CD14-positive monocyte (primary cell): ENCODE measurements around the gene IPPK. TPM values are rescaled to one million over a fixed set of nuclear protein-coding genes. Genes with fewer than 3 reads are reported as not detected.
A peak's percentile ranks its signal among the peaks of the same experiment; 100 is the strongest.

Experiments used
- DNase-seq, 3 donors: peaks; one replicate each; pipeline ENCODE4 v3.0.0-alpha.2; 2011 to 2022
- H2AFZ ChIP-seq: 2 replicates; pipeline ENCODE4 v1.6.0; 2012; ENCODE audit warnings: mild to moderate bottlenecking, low read depth, low read length, inconsistent platforms; ENCODE audit not compliant: insufficient read depth, poor library complexity, severe bottlenecking
- H3K27ac ChIP-seq, 2 donors: 1 replicate in 1 of 2; 2 replicates in 1 of 2; pipeline ENCODE4 v1.5.1; 2012 to 2013; ENCODE audit warnings: low read length in 2 of 2, control low read depth in 1 of 2, inconsistent platforms in 1 of 2, low read depth in 1 of 2, mild to moderate bottlenecking in 1 of 2
- H3K27me3 ChIP-seq, 2 donors: one replicate each; pipeline versions ENCODE4 v1.6.0 to v1.6.1; 2011 to 2013; ENCODE audit warnings: low read length in 2 of 2; ENCODE audit not compliant: control insufficient read depth in 2 of 2, insufficient read depth in 2 of 2
- H3K36me3 ChIP-seq, 2 donors: replicated peaks in 1 of 2; 1 replicate in 1 of 2; 2 replicates in 1 of 2; pipeline versions ENCODE4 v1.5.1 to v1.6.1; 2012 to 2013; ENCODE audit warnings: low read length in 2 of 2, control low read depth in 1 of 2, inconsistent platforms in 1 of 2, mild to moderate bottlenecking in 1 of 2; ENCODE audit not compliant: insufficient read depth in 2 of 2, control insufficient read depth in 1 of 2
- H3K4me1 ChIP-seq, 2 donors: 1 replicate in 1 of 2; 2 replicates in 1 of 2; pipeline versions ENCODE4 v1.5.1 to v1.6.1; 2012 to 2013; ENCODE audit warnings: low read length in 2 of 2, control low read depth in 1 of 2, inconsistent platforms in 1 of 2, mild to moderate bottlenecking in 1 of 2, moderate library complexity in 1 of 2; ENCODE audit not compliant: insufficient read depth in 2 of 2, control insufficient read depth in 1 of 2
- H3K4me2 ChIP-seq: replicated peaks from 2 replicates; pipeline ENCODE3; 2012; ENCODE audit warnings: low read length, moderate library complexity, mild to moderate bottlenecking; ENCODE audit not compliant: poor library complexity, severe bottlenecking; ENCODE audit errors: extremely low read depth
- H3K4me3 ChIP-seq, 3 experiments: fragments of 200-600 bp in 1 of 3; sonication (generic) in 1 of 3; replicated peaks in 1 of 3; 1 replicate in 2 of 3; 2 replicates in 1 of 3; pipeline ENCODE4 v1.5.1; 2011 to 2013; ENCODE audit warnings: low read length in 3 of 3, mild to moderate bottlenecking in 3 of 3, control low read depth in 2 of 3, low read depth in 2 of 3, inconsistent platforms in 1 of 3, moderate library complexity in 1 of 3
- H3K79me2 ChIP-seq: 2 replicates; pipeline ENCODE4 v1.6.0; 2012; ENCODE audit warnings: mild to moderate bottlenecking, control low read depth, inconsistent platforms, low read length, moderate library complexity; ENCODE audit not compliant: insufficient read depth
- H3K9ac ChIP-seq: 2 replicates; pipeline ENCODE4 v1.6.0; 2017; ENCODE audit warnings: low read length, mild to moderate bottlenecking; ENCODE audit not compliant: insufficient read depth, poor library complexity, severe bottlenecking
- H3K9me3 ChIP-seq, 2 donors: replicated peaks in 1 of 2; 1 replicate in 1 of 2; 2 replicates in 1 of 2; pipeline versions ENCODE4 v1.5.1 to v1.6.1; 2012 to 2013; ENCODE audit warnings: low read length in 2 of 2, control low read depth in 1 of 2; ENCODE audit not compliant: control insufficient read depth in 1 of 2, insufficient read depth in 1 of 2
- H4K20me1 ChIP-seq: 2 replicates; pipeline ENCODE4 v1.6.0; 2012; ENCODE audit warnings: mild to moderate bottlenecking, low read length, control low read depth, moderate library complexity; ENCODE audit not compliant: insufficient read depth
- H3K27ac Mint-ChIP-seq, 7 donors: one replicate each; pipeline ENCODE4 v1.8.0; 2020; ENCODE audit warnings: mild to moderate bottlenecking in 7 of 7, mixed read lengths in 7 of 7, moderate library complexity in 6 of 7, inconsistent platforms in 2 of 7
- H3K27me3 Mint-ChIP-seq, 3 donors: one replicate each; pipeline ENCODE4 v1.8.0; 2021 to 2022; ENCODE audit warnings: low read depth in 3 of 3, mild to moderate bottlenecking in 3 of 3, mixed read lengths in 3 of 3, moderate library complexity in 3 of 3, inconsistent platforms in 1 of 3
- H3K36me3 Mint-ChIP-seq, 2 donors: one replicate each; pipeline ENCODE4 v1.8.0; 2020; ENCODE audit warnings: mixed read lengths in 2 of 2, inconsistent platforms in 1 of 2, mild to moderate bottlenecking in 1 of 2
- H3K4me1 Mint-ChIP-seq: one replicate; pipeline ENCODE4 v1.8.0; 2020; ENCODE audit warnings: mild to moderate bottlenecking, mixed read lengths
- H3K4me3 Mint-ChIP-seq, 2 donors: one replicate each; pipeline ENCODE4 v1.8.0; 2020; ENCODE audit warnings: mild to moderate bottlenecking in 2 of 2, mixed read lengths in 2 of 2, moderate library complexity in 1 of 2
- H3K9me3 Mint-ChIP-seq, 7 donors: one replicate each; pipeline ENCODE4 v1.8.0; 2020 to 2022; ENCODE audit warnings: mixed read lengths in 7 of 7, mild to moderate bottlenecking in 6 of 7, moderate library complexity in 6 of 7, inconsistent platforms in 2 of 7
- CTCF ChIP-seq: fragments of 200-600 bp; IDR thresholded peaks from one replicate; pipeline ENCODE4 v1.8.0; 2022; ENCODE audit warnings: antibody characterized with exemption, mild to moderate bottlenecking
- WGBS: methylation state at CpG from one replicate; pipeline ENCODE4 v1.1.5; 2013; ENCODE audit warnings: missing lambda C conversion rate; ENCODE audit not compliant: insufficient coverage; 5-methylcytosine and 5-hydroxymethylcytosine counted together
- intact Hi-C, 2 donors: fragments of 100-400 bp; cut with micrococcal nuclease; formaldehyde crosslinking; loops; one replicate each; pipeline versions ENCODE4 v1.15.0 to v1.15.1; 2023
- polyA plus RNA-seq, 3 donors: library from polyadenylated mRNA; depleted of rRNA in 1 of 3; unstranded in 2 of 3; stranded (reverse) in 1 of 3; fragments of 300-500 nt in 2 of 3; fragments of >200 nt in 1 of 3; fragmentation: Illumina TruSeq in 2 of 3; gene quantifications; 1 replicate in 2 of 3; 2 replicates in 1 of 3; pipeline ENCODE4 v1.2.3, GENCODE V29; 2012 to 2021

IPPK gene
- polyA plus RNA-seq, 3 donors, result 1.9 to 11.6 (median 3.2) TPM

DNA sequence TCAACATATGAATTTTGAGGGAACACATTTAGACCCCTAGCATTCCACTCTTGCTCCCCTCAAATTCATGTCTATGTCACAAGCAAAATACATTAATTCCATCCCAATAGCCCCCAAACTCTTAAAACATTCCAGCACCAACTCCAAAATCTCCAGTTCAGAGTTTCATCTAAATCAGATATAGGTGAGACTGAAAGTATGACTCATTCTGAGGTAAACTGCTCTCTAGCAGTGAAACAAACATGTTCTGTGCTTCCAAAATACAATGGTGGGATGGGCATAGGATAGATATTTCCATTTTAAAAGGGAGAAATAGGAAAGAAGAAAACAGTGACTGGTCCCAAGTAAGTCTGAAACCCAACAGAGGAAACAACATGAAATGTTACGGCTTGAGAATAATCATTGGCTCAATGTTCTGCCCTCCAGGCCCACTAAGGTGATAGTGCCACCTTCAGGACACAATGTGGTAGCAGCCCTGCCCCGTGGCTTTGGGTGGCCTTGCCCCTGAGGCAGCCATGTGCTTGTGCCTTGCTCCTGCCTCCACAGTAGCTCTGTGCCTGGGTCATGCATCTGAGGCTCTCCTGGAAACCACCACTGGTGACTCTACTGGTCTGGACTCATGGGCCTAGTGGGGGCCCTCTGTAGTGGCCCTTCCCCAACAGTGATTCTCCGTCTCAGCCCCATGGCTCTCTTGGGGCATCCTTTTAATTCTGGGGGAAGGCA, 36.4 kb upstream of the IPPK start:
- DNase-seq, result no peak
- Histone ChIP-seq H3K4me2 (no peak overlapping the region), H2AFZ (no peak overlapping the region), H3K27ac (no peak overlapping the region), H3K4me1 (no peaks in the 10 kb centered on the region), H3K79me2 (no peaks in the 10 kb centered on the region), H3K9me3 (no peaks in the 10 kb centered on the region), H3K9ac (no peak overlapping the region), H3K27me3 (no peaks in the 10 kb centered on the region), H3K4me3 (no peak overlapping the region), H3K36me3 (peaks cover 28 to 62% of the 10 kb centered on the region in 2 donors), H4K20me1 (peaks cover 40% of the 10 kb centered on the region)
- 45% methylated on average over 2 of the region's 3 CpGs for whole genome bisulfite sequencing
- H3K36me3 Mint-ChIP-seq, result peaks cover 46 to 59% of the 10 kb centered on the region in 2 donors
- no peak for TF ChIP-seq CTCF
- H3K9me3 Mint-ChIP-seq, result peaks cover 0 to 2% (median 0%) of the 10 kb centered on the region in 7 donors
- H3K4me3 Mint-ChIP-seq, result no peak overlapping the region
- intact Hi-C loops, result no loop called here
- H3K4me1 Mint-ChIP-seq, result peaks cover 2% of the 10 kb centered on the region
- peak overlapping the region in 1 of 7 donors; percentile 54 for H3K27ac Mint-ChIP-seq
- H3K27me3 Mint-ChIP-seq, result peaks cover 0 to 5% (median 0%) of the 10 kb centered on the region in 3 donors

DNA sequence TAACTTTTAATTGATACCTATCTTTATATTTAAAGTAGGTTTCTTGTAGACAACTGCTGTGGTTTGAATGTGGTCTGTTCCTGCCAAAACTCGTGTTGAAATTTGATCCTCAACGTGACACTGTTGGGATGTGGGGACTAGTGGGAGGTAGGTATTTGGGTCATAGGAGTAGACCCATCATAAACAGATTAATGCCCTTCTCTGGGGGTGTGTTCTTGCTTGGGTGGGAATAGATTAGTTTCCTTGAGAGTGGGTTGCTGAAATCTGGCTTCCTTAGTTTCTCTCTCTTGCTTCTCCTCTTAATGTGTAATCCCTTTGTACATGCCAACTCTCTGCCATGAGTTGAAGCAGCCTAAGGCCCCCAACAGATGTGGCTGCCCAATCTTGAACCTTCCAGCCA, 34.6 kb upstream of the IPPK start:
- H3K9me3 Mint-ChIP-seq, result peaks cover 0 to 5% (median 0%) of the 10 kb centered on the region in 7 donors
- no peak for TF ChIP-seq CTCF
- no peaks in the 10 kb centered on the region for H3K4me1 Mint-ChIP-seq
- H3K36me3 Mint-ChIP-seq, result peaks cover 29 to 40% of the 10 kb centered on the region in 2 donors
- intact Hi-C loops, result no loop called here
- Histone ChIP-seq H3K9ac (no peak overlapping the region), H3K4me3 (no peak overlapping the region), H3K36me3 (peaks cover 10 to 44% of the 10 kb centered on the region in 2 donors), H3K79me2 (no peaks in the 10 kb centered on the region), H2AFZ (no peak overlapping the region), H4K20me1 (peaks cover 22% of the 10 kb centered on the region), H3K27me3 (no peaks in the 10 kb centered on the region), H3K9me3 (no peaks in the 10 kb centered on the region), H3K27ac (no peak overlapping the region), H3K4me2 (no peak overlapping the region), H3K4me1 (no peaks in the 10 kb centered on the region)
- no peak for DNase-seq
- H3K27ac Mint-ChIP-seq, result no peak overlapping the region
- no CpG with 5 or more reads among the region's 2 CpGs for WGBS
- H3K4me3 Mint-ChIP-seq, result no peak overlapping the region
- H3K27me3 Mint-ChIP-seq, result peaks cover 0 to 5% (median 3%) of the 10 kb centered on the region in 3 donors
